NCI-H146 treated with DMSO at 0.1 percent for 48 hours (cell line): ENCODE results near the gene FRRS1L.

Source experiments
- DNase-seq: peaks from one replicate; lab custom pipeline; 2025; ENCODE audit not compliant: unreplicated experiment; lab: John Stamatoyannopoulos, UW

FRRS1L gene

DNA sequence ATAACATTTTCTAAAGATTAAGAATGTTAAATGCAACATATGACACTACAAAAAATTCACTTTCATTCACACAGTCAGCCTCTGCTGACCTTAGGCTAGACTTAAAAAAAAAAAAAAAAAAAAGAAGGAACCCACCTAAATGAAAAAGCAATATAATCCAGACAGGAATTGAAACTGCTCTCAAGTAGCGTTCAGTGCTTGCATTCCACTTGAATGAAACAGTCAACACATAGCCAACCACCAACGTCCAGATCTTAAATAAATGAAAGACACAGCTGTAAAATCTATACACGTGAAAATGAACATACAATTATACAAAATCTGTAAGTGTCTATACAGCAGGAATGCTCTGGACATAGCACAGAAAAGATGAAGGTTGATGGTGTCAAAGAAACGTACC lies 58.7 kb downstream of the FRRS1L start:
- DNase-seq = no peak

DNA sequence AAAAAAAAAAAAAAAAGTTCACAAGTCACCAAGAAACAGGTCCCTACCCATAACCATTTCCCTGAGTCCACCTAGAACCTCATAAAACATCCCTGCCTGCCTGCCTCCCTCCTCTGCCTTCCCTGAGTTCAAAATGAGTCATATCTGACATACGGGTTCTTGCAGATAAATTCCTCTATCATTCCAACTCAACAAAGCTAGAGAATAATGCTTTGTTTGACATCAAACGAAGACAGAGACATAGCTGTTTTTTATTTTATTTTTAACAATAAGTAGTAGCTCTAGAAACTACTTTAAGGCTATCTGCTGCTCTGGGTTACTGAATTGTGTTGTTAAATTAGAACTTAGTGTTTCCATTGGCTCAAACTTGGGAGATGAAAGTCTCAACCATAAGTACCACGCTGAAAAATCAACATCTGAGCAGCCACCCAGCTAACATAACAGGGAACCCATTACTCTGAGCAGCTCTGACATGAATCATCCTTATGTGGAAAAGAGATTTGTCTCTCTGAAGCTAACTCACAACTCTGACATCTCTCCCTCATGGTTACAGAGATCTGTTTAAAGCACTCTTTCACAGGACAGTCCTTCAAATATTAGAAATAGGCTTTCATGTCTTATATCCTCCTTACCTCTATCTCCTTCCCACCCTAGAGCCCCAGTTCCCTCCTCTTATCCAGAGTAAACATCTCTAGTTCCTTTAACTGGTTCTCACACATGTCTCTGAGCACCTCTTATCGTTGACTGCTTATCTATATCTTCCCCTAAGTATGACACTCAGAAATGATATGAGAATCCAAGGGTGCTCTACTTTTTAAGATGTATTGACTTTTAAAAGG lies 59.4 kb downstream of the FRRS1L start:
- DNase-seq = no peak

DNA sequence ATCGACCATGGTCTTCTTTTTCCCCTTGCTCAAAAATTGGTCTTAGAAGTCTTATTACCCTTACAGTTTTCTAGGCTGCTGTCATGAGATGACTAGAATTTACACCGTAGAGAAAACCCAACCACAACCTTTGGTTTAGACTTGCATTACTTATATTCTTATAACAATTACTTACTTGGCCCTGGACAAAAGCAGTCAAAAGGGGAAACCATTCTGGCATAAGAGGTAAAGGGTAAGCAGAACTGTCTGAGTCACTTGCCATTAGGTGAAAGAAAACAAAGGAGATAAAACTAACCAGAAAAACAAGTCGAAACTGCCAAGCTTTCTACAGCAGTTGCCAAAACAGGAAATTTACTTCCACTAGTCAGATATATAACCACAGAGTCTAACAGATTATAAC lies 65.2 kb downstream of the FRRS1L start:
- DNase-seq = no peak

DNA sequence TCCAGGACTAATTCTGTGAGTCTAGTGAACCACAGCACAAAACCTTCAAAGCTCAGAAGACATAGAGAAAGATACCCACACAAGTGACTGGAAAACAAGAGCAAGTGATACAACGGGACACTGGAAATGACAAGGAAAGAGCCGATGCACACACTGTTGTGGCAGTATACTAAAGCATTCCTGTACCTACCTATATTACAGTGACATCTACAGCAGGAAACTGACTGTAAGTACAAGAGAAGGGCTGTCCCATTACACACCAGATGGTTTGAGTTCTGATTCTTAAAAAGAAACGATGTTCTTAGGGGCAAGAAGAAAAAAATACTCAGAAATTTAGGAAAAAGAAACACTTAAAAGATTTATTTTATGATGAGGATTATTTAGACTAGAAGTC lies 65.8 kb downstream of the FRRS1L start:
- DNase-seq = no peak

DNA sequence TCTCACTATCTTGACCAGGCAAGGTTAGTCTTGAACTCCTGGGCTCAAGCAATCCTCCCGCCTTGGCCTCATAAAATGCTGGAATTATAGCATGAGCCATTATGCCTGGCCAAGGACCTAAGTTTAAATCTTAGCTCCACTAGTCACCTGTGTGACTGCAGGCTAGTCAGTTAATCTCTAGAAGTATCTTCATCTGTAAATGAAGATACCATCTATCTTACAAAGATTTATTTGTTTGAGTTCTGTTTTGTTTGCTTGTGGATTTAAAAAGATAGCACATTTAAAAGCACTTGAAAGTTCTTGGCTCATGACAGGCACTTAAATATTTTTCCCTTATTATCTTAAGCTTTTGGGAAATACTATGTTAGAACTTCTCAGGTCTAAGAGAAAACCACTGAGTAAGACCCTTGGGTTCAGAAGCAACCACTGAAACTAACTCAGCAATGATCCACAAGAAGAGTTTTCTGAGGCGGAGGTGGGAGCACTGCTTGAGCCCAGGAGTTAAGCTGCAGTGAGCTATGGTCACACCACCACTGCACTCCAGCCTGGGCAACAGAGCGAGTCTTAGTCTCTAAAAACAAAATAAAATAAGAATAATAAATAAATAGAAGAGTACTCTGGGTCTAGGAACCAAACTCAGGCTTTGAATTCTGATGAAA lies 66.4 kb downstream of the FRRS1L start:
- DNase-seq = no peak

DNA sequence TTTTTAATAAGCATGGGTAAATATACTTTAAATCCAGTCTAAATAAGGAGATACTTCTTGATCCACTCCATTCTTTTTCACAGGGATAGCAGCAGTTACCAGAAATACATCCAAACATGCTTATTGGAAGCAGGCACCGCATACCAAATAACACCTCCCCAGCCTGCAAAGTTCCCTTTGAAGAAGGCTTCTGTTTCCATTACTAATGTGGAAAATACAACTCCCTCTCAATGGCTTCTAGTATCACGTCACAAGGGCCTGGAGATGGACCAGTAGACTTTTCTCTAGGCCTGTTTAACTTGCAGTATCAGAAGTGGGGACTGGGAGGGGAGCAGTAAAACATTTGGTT lies 68.1 kb downstream of the FRRS1L start:
- DNase-seq = no peak

DNA sequence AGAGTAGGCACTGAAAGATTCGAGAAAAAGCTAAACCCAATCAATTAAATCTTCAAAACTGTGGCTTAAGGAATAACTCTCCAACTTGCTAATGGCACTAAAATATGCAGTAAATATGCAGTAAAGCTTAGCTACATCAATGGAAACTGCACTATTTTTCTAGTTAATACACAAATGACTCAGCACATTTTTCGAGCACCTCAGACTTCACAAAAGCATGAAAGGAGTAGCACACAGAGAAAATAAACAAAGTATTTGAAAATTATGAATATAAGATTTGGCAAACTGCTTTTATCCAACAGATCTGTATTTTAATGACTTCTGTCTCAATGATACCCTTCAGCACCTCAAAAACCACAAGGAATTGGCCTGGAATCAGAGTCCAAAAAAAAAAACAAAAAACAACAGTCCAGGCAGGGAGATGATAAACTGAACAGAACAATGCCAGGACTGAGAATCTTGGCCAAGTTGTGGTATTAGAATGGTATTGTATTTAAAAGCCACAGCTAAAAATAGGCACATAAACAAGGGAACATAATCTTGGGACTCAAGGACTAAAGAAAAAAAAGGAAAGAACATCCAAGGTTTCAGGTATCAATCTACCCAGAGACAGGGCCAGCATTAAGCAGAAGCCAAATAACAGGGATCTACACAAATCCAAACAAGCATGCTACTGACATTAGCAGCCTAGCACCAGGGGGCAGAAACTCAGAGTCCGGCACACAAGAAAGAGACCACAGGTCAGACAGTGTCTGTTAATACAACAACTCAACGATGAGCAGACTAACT lies 68.7 kb downstream of the FRRS1L start:
- DNase-seq = no peak

DNA sequence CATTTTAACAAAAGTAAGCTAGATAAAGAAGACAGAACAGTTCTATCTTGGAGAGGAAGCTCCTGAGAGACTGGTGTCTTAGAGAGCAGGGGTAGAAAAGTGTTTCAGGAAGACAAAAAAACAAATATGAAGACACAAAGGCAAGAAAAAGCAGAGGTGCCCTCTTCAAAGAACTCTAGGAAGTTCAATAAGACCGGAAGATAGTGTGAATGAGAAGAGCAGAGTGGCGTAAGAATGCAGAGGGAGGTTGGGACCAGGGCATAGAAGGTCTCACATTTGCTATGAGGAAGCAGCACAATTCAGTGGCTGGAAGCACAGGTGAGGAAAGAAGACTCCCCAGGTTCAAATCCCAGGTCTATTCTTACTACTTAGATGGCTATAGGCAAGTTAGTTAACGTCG lies 69.9 kb downstream of the FRRS1L start:
- DNase-seq = no peak

DNA sequence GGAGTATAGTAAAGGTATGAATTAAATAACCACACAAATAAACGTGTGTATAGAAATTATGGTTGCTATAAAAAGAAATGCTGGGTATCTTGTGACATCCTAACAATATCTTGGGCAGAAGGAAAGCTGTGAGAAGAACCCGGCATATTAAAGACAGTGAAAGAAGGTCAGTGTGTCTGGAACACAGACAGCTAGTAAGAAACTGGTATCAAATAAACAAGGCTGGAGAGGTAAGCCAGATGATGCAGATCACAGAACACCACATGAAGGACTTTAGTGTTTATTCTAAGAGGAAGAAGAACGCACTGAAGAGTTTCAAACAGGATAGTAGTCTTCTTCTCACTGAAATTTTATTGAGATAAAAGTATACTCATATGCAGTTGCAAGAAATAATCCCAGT lies 71.7 kb downstream of the FRRS1L start:
- DNase-seq = no peak

DNA sequence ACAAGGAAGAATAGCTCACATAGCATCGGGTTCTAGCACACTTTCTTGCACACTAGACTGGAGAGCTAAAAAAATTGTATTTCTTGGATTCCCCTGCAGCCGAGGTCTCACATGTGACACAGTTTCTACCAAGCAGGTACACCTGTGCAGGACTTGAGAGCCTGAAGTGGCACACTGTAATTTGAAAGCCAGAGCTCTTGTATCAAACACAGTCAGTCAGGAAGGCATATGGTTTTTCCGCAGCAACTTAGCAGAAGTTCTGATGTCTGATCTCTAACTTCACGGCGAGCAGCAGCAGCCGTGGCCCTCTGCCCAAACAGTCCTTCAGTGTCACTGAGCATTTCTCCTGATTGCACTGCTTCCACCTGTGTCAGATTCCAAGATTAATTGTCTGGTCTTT lies 72.8 kb downstream of the FRRS1L start:
- DNase-seq = no peak

DNA sequence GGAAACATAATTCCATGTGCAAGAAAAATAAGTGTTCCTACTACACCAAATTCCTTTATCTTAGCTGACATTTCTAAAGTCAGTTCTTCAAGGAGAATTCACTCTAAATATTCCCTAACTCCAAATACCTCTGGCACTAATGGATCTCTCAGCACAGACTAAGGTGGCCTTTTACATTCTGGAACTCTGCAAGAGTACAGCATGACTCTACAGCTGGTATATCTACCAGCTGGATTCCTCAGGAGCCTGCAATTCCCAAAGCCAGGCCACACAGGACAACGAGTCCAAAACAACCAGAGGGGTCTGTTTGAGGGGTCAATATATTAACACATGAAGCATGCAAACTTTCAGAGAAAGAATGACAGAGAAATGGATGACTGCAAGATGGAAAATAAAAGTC lies 74.5 kb downstream of the FRRS1L start:
- DNase-seq = no peak

DNA sequence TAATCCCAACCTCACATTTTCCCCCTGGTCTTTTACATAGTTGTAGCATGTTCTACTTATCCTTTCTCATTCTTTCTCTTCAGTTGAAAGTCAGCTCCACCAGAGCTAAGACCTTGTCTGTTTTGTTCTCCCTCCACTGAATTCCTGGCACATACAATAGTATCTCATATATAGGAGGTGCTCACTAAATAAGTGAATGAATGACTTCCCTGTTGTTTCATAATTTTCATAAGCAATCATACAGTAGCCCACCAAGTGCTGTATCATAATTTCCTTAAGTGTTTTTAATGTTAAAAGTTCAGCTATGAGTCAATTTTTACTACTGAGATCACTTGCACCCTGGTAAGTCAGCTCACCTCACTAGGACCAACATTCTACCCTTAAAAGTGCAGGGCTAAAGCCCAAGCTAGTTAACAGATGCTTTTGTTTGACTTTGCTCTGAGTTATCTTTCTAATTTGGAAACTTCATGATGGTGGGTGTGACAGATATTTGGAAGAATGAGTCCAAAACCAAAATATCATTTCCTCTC lies 74.9 kb downstream of the FRRS1L start:
- DNase-seq = no peak

DNA sequence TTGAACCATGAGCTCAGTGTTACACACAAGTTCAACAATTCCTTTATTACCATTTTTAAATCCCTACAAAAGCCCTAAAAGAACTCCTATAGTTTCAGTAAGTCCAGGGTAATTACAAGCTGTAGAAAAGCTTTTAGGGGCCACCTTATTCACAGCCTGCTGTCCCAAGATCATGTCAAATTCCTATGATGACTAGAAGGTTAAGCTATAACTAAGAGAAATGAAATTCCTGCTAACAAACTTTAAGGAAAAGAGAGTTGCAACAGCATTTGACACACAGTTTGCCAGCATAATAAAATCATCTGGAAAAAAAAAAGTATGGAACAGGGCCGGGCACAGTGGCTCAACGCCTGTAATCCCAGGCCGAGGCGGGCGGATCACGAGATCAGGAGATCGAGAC lies 78.8 kb downstream of the FRRS1L start:
- no peak for DNase-seq

DNA sequence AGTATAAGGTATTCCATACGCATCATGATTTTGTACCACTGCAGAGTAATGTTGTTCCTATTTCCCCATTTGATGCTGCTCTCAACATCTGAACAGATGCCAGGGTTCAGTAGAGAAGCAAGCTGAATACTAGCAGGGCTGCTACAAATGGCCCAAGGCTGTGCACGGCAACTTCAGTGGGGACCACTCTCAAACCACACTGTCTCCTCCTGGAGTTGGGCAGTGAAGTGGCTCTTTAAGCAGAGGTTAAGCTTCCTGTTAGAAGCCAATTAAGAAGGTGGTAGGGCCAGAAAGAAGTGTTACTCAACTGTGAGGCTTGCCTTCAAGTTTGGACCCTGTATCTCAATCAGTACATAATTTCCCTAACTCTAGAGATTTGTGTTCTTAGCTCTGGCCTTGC lies 79.3 kb downstream of the FRRS1L start:
- DNase-seq = no peak

DNA sequence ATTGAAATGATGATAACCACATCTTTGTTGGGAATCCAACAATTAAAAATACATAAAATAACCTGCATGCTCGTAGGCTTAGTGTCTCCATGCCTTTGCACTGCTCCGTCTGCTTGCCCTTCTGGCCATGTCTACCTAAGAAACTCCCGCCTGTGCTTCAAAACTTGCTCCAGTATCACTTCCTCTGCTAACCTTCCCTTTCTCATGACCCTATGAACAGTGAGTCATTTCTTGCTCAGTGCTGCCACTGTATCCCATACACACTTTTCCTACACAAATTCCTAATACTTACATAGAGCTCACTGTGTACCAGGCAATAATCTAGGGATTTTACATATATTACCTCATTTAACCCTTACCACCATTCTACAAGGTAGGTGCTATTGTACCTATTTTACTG lies 80.8 kb downstream of the FRRS1L start:
- DNase-seq = no peak

DNA sequence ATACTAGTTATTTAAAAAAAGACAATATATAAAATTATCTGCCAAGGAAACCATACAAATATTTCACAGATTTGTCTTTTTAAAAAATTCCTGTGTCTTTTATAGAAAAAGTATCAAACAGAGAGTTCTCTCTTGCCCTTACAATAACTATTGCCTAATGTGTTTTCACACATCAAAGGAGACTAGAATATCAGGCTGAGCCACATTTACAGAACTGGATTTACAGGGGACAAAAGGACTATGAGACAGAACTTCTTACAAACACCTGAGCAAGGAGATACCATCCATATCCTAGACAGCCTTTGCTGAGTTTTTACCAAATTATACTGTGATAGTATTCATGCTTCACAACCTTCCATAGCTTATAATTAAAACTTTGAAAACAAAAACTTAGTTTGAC lies 81.5 kb downstream of the FRRS1L start:
- DNase-seq = no peak

DNA sequence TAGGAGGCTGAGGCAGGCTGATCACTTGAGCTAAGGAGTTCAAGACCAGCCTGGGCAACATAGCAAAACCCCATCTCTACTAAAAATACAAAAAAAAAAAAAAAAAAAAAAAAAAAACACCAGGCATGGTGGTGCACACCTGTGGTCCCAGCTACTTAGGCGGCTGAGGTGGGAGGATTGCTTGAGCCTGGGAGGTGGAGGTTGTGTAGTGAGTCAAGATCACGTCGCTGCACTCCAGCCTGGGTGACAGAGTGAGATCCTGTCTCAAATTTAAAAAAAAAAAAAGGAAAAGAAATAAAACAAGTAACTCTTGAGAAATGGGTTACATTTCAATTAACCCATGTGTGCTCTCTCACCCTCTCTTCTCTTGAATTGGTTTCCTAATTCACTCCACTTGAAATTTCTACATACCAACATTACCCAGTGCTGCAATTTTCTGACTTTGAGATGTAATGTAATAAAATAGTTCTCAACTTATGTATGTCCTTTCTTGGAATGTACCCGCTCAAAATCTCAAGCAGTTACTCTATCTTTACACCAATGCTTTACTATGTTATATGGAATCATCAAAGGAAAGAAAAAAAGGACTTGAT lies 83.1 kb downstream of the FRRS1L start:
- no peak for DNase-seq

DNA sequence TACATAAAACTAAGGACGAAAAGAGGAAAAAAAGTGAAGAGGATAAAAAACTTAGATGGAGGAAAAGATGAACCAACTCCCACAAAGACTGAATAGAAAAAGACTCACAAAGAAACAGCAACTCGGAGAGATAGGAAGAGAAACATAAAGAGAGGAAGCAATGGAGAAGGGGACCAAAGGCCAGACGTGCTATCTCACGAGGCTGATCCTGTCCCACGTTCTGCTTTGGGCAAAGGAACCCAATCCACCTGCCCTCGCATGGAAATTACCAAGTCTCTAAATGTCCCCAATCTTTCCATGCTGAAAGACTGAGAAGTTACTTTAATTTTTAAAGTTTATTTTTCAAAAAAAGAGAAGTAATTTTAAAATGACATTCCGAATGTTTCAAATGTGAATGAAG lies 83.9 kb downstream of the FRRS1L start:
- DNase-seq = no peak

DNA sequence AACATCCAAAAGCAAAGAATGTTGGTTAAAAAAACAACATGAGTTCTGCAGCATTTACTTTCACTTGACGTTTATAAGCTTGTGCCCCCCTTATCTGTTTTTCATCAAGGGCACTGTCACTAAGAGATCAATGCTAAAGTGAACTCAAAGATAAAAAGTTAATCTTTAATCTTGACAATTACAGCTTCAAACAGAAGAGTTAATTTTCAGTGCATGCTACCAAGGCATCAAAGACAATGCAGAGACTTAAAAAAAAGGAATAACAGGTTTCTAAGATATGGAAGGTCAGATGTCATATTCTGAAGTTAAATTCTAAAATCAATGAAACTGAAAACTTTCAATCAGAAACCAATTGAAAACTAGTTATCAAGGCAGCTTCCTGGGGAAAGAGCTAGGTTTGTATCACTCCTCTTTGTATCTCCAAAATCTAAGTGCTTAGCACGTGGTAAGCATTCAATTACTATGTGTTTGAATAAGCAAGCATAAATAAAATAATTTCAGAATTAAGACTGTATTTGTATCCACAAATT lies 84.9 kb downstream of the FRRS1L start:
- DNase-seq = no peak
